HEK293 (cell line): Measurements from ENCODE around the gene POLR2L.
A peak's percentile ranks its signal among the peaks of the same experiment; 100 is the strongest.

Experiments
- CTCF ChIA-PET: fragments of 350-600 bp; formaldehyde crosslinking; extraction: SDS; loops from one replicate; lab custom pipeline; 2021; ENCODE audit warnings: antibody characterized with exemption; lab: Yijun Ruan, JAX
- POLR2A ChIA-PET: fragments of 300-600 bp; formaldehyde crosslinking; extraction: SDS; loops from one replicate; lab custom pipeline; 2020; ENCODE audit warnings: antibody characterized with exemption, inconsistent platforms; lab: Yijun Ruan, JAX
- H3K27ac ChIP-seq: fragments of 200-500 bp; sonication (Bioruptor generic); 2 replicates; pipeline ENCODE4 v1.5.1; 2014; ENCODE audit warnings: low read depth, low read length, control low read depth, inconsistent platforms; ENCODE audit errors: extremely low read depth
- H3K36me3 ChIP-seq, 2 experiments: fragments of 200-500 bp in 1 of 2; sonication (Bioruptor generic) in 1 of 2; 1 replicate in 1 of 2; 2 replicates in 1 of 2; pipeline ENCODE4 v1.5.1; 2014 to 2017; ENCODE audit warnings: inconsistent platforms in 2 of 2, low read length in 2 of 2; ENCODE audit not compliant: control insufficient read depth in 2 of 2, insufficient read depth in 1 of 2
- H3K4me1 ChIP-seq: fragments of 200-500 bp; sonication (Bioruptor generic); 2 replicates; pipeline ENCODE4 v1.5.1; 2014; ENCODE audit warnings: mild to moderate bottlenecking, low read length, inconsistent platforms; ENCODE audit not compliant: control insufficient read depth, insufficient read depth
- H3K4me3 ChIP-seq: 2 replicates; pipeline ENCODE4 v1.5.1; 2011; ENCODE audit warnings: low read depth, mild to moderate bottlenecking, control low read depth, low read length, moderate library complexity
- H3K9me3 ChIP-seq: fragments of 200-500 bp; sonication (Bioruptor generic); 2 replicates; pipeline ENCODE4 v1.5.1; 2014; ENCODE audit warnings: low read depth, low read length, inconsistent platforms; ENCODE audit not compliant: control insufficient read depth, insufficient read depth
- EGR2 ChIP-seq: fragments of 450-650 bp; formaldehyde crosslinking; IDR thresholded peaks from 2 replicates; pipeline ENCODE4 v1.5.1; 2016; ENCODE audit warnings: low read depth, missing biosample characterization, missing genetic modification characterization
- FEZF1 ChIP-seq: fragments of 450-650 bp; formaldehyde crosslinking; IDR thresholded peaks from 2 replicates; pipeline ENCODE4 v1.5.1; 2016; ENCODE audit warnings: missing biosample characterization, missing genetic modification characterization
- OVOL3 ChIP-seq: fragments of 450-650 bp; formaldehyde crosslinking; IDR thresholded peaks from 2 replicates; pipeline ENCODE4 v1.5.1; 2016; ENCODE audit warnings: missing biosample characterization, missing genetic modification characterization
- SP2 ChIP-seq: fragments of 450-650 bp; formaldehyde crosslinking; IDR thresholded peaks from 2 replicates; pipeline ENCODE4 v1.5.1; 2016; ENCODE audit warnings: missing biosample characterization, missing genetic modification characterization
- YY2 ChIP-seq: fragments of 450-650 bp; formaldehyde crosslinking; IDR thresholded peaks from 2 replicates; pipeline ENCODE4 v1.5.1; 2016; ENCODE audit warnings: missing biosample characterization, missing genetic modification characterization
- ZNF274 ChIP-seq, 2 experiments: fragments of 200-500 bp in 1 of 2; fragments of 450-650 bp in 1 of 2; sonication (Bioruptor generic) in 1 of 2; formaldehyde crosslinking in 1 of 2; IDR thresholded peaks; 2 replicates each; pipeline versions ENCODE4 v1.5.1 to v1.6.1; 2014 to 2016; ENCODE audit warnings: borderline replicate concordance in 1 of 2, inconsistent platforms in 1 of 2, low read length in 1 of 2, missing biosample characterization in 1 of 2, missing genetic modification characterization in 1 of 2
- ZNF394 ChIP-seq: fragments of 450-650 bp; formaldehyde crosslinking; IDR thresholded peaks from 2 replicates; pipeline ENCODE4 v1.5.1; 2016; ENCODE audit warnings: missing biosample characterization, missing genetic modification characterization, mild to moderate bottlenecking, moderate library complexity, borderline replicate concordance
- ZNF404 ChIP-seq: fragments of 450-650 bp; formaldehyde crosslinking; IDR thresholded peaks from 2 replicates; pipeline ENCODE4 v1.5.1; 2017; ENCODE audit warnings: missing biosample characterization, missing genetic modification characterization
- ZNF514 ChIP-seq: fragments of 450-650 bp; formaldehyde crosslinking; IDR thresholded peaks from 2 replicates; pipeline ENCODE4 v1.5.1; 2016; ENCODE audit warnings: missing biosample characterization, missing genetic modification characterization
- ZNF776 ChIP-seq: fragments of 450-650 bp; formaldehyde crosslinking; IDR thresholded peaks from 2 replicates; pipeline ENCODE4 v1.5.0; 2017; ENCODE audit warnings: missing biosample characterization, missing genetic modification characterization, borderline replicate concordance
- TF ChIP-seq, protein P1 (sequence below): fragments of 450-650 bp; formaldehyde crosslinking; IDR thresholded peaks from 2 replicates; pipeline ENCODE4 v1.5.1; 2017; ENCODE audit warnings: missing biosample characterization, missing genetic modification characterization
- TF ChIP-seq, protein P2 (sequence below): fragments of 450-650 bp; formaldehyde crosslinking; IDR thresholded peaks from 2 replicates; pipeline ENCODE4 v1.5.1; 2016; ENCODE audit warnings: missing biosample characterization, missing genetic modification characterization
- TF ChIP-seq, protein P3 (sequence below): fragments of 450-650 bp; formaldehyde crosslinking; IDR thresholded peaks from 2 replicates; pipeline ENCODE4 v1.5.1; 2016; ENCODE audit warnings: missing biosample characterization, missing genetic modification characterization, borderline replicate concordance
- TF ChIP-seq, protein P4 (sequence below): fragments of 450-650 bp; formaldehyde crosslinking; IDR thresholded peaks from 2 replicates; pipeline ENCODE4 v1.5.1; 2016; ENCODE audit warnings: missing biosample characterization, missing genetic modification characterization
- TF ChIP-seq, protein P5 (sequence below): fragments of 450-650 bp; formaldehyde crosslinking; optimal IDR thresholded peaks from 2 replicates; pipeline ENCODE3; 2016; ENCODE audit warnings: missing biosample characterization, mild to moderate bottlenecking, missing genetic modification characterization

The POLR2L gene

DNA sequence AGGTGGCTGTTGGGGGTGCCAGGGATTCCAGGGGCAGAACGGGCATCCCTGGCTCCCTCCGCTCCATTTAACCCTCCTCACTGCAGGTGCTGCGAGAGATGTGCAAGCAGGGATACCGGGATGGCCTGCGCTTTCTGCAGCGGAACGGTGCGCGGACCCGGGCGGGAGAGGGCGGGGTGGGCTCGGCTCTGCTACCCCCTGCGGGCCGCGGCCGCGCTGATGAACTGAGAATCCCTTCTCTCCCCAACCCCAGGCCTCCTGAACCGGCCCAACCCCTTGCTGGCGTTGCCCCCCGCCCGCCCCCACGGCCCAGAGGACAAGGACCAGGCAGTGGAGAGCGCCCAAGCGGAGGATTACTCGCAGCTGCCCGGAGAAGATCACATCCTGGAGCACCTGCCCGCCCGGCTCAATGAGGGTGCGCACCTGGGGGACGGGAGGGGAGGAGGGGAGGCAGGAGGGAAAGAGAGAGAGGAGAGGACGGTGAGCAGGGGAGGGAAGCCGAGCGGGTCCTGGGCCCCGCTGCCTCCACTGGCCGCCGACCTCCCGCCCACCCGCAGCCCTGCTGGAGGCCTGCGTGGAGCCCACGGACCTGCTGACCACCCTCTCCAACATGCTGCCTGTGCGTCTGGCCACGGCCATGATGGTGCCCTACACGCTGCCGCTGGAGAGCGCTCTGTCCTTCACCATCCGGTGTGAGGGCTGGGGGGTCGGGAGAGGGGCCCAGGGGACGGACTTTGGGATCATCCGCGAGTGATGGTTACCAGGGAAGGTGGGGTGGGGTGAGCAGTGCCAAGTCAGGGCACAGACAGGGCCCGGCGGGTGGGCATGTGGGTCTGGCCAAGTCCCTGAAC lies 18.7 kb downstream of the POLR2L start (continued):
- TF ChIP-seq, protein P1, sequence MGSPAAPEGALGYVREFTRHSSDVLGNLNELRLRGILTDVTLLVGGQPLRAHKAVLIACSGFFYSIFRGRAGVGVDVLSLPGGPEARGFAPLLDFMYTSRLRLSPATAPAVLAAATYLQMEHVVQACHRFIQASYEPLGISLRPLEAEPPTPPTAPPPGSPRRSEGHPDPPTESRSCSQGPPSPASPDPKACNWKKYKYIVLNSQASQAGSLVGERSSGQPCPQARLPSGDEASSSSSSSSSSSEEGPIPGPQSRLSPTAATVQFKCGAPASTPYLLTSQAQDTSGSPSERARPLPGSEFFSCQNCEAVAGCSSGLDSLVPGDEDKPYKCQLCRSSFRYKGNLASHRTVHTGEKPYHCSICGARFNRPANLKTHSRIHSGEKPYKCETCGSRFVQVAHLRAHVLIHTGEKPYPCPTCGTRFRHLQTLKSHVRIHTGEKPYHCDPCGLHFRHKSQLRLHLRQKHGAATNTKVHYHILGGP (tag by site-specific recombination) = no peak
- TF ChIP-seq, protein P2, sequence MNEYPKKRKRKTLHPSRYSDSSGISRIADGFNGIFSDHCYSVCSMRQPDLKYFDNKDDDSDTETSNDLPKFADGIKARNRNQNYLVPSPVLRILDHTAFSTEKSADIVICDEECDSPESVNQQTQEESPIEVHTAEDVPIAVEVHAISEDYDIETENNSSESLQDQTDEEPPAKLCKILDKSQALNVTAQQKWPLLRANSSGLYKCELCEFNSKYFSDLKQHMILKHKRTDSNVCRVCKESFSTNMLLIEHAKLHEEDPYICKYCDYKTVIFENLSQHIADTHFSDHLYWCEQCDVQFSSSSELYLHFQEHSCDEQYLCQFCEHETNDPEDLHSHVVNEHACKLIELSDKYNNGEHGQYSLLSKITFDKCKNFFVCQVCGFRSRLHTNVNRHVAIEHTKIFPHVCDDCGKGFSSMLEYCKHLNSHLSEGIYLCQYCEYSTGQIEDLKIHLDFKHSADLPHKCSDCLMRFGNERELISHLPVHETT (tag by site-specific recombination) = no peak
- no peak for TF ChIP-seq ZNF514 (tag by site-specific recombination)
- no peak for TF ChIP-seq YY2
- TF ChIP-seq, protein P3, sequence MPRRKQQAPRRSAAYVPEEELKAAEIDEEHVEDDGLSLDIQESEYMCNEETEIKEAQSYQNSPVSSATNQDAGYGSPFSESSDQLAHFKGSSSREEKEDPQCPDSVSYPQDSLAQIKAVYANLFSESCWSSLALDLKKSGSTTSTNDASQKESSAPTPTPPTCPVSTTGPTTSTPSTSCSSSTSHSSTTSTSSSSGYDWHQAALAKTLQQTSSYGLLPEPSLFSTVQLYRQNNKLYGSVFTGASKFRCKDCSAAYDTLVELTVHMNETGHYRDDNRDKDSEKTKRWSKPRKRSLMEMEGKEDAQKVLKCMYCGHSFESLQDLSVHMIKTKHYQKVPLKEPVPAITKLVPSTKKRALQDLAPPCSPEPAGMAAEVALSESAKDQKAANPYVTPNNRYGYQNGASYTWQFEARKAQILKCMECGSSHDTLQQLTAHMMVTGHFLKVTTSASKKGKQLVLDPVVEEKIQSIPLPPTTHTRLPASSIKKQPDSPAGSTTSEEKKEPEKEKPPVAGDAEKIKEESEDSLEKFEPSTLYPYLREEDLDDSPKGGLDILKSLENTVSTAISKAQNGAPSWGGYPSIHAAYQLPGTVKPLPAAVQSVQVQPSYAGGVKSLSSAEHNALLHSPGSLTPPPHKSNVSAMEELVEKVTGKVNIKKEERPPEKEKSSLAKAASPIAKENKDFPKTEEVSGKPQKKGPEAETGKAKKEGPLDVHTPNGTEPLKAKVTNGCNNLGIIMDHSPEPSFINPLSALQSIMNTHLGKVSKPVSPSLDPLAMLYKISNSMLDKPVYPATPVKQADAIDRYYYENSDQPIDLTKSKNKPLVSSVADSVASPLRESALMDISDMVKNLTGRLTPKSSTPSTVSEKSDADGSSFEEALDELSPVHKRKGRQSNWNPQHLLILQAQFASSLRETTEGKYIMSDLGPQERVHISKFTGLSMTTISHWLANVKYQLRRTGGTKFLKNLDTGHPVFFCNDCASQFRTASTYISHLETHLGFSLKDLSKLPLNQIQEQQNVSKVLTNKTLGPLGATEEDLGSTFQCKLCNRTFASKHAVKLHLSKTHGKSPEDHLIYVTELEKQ (tag by site-specific recombination) = no peak
- no peak for TF ChIP-seq OVOL3 (tag by site-specific recombination)
- no peak for TF ChIP-seq ZNF404
- no peak for TF ChIP-seq ZNF274 (IDR thresholded peaks at IDR 0.05; ENCODE audit: low read length)
- no peak for TF ChIP-seq ZNF274 (tag by site-specific recombination; IDR thresholded peaks at IDR 0.05; ENCODE audit: borderline replicate concordance)
- TF ChIP-seq ZNF394 (tag by site-specific recombination) = no peak
- TF ChIP-seq FEZF1 (tag by site-specific recombination) = no peak
- no peak for TF ChIP-seq ZNF776

DNA sequence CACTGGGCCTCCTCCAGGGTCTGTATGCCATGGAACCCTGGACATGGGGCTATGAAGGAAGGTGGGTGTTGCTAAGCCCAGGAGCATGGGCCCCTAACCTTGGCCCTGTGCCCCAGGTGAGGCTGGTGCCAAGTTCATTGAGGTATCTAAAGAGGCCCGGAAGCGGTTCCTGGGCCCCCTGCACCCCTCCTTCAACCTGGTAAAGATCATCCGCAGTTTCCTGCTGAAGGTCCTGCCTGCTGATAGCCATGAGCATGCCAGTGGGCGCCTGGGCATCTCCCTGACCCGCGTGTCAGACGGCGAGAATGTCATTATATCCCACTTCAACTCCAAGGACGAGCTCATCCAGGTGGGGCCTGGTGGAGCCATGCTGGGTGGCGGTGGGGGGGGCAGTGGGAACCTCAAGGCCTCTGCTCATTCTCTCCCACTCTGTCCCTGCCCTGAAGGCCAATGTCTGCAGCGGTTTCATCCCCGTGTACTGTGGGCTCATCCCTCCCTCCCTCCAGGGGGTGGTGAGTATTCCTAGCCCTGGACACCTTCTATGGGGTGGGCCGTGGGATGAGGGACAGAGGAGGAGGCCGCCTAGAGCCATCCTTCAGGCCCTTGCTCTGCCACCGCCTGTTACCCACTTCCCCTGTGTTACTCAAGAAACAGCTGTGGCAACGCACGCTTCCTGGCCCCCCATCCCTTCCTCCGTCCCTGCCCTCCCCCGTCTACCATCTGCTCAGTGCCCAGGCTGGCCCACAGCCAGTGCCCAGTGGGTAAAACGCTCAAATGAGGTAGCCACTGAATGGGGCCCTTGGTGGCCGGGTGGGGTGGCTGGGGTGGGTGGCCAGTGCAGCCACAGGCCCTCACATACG lies 20.6 kb downstream of the POLR2L start:
- peaks cover 0 to 44% of the 10 kb centered on the region in 2 experiments; a peak in 2 of 3 replicates for H3K36me3 ChIP-seq
- 0 out of 2 replicates have a peak, but pooled peaks cover 3% of the 10 kb centered on the region for H3K4me1 ChIP-seq
- peak; percentile 26; the same call in 1 of the 2 replicates for TF ChIP-seq EGR2 (tag by site-specific recombination)
- 0 out of 2 replicates have a peak, but pooled peaks have one; percentile 13 for TF ChIP-seq SP2
- TF ChIP-seq, protein P4, sequence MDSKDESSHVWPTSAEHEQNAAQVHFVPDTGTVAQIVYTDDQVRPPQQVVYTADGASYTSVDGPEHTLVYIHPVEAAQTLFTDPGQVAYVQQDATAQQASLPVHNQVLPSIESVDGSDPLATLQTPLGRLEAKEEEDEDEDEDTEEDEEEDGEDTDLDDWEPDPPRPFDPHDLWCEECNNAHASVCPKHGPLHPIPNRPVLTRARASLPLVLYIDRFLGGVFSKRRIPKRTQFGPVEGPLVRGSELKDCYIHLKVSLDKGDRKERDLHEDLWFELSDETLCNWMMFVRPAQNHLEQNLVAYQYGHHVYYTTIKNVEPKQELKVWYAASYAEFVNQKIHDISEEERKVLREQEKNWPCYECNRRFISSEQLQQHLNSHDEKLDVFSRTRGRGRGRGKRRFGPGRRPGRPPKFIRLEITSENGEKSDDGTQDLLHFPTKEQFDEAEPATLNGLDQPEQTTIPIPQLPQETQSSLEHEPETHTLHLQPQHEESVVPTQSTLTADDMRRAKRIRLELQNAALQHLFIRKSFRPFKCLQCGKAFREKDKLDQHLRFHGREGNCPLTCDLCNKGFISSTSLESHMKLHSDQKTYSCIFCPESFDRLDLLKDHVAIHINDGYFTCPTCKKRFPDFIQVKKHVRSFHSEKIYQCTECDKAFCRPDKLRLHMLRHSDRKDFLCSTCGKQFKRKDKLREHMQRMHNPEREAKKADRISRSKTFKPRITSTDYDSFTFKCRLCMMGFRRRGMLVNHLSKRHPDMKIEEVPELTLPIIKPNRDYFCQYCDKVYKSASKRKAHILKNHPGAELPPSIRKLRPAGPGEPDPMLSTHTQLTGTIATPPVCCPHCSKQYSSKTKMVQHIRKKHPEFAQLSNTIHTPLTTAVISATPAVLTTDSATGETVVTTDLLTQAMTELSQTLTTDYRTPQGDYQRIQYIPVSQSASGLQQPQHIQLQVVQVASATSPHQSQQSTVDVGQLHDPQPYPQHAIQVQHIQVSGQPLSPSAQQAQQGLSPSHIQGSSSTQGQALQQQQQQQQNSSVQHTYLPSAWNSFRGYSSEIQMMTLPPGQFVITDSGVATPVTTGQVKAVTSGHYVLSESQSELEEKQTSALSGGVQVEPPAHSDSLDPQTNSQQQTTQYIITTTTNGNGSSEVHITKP (tag by site-specific recombination) = 0 out of 2 replicates have a peak, but pooled peaks have one; percentile 32
- TF ChIP-seq, protein P5, sequence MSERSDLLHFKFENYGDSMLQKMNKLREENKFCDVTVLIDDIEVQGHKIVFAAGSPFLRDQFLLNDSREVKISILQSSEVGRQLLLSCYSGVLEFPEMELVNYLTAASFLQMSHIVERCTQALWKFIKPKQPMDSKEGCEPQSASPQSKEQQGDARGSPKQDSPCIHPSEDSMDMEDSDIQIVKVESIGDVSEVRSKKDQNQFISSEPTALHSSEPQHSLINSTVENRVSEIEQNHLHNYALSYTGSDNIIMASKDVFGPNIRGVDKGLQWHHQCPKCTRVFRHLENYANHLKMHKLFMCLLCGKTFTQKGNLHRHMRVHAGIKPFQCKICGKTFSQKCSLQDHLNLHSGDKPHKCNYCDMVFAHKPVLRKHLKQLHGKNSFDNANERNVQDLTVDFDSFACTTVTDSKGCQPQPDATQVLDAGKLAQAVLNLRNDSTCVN = no peak
- no peaks in the 10 kb centered on the region for H3K9me3 ChIP-seq
- H3K4me3 ChIP-seq = no peak overlapping the region
- ChIA-PET CTCF (interaction anchor here (1.2 kb wide), 1 partner anchor 23 kb away, joined by 3 read pairs; no protein-coding TSS in a partner anchor), POLR2A (interaction anchor here (0.5 to 11.4 kb wide), 4 partner anchors 12 to 45 kb away, joined by 4 to 202 read pairs (median 5); partner anchors contain the start of genes CD151, CRACR2B, GATD1 and RPLP2)
- no peak overlapping the region for H3K27ac ChIP-seq
